Measurements from ENCODE around the gene CACUL1.

CACUL1 gene

DNA sequence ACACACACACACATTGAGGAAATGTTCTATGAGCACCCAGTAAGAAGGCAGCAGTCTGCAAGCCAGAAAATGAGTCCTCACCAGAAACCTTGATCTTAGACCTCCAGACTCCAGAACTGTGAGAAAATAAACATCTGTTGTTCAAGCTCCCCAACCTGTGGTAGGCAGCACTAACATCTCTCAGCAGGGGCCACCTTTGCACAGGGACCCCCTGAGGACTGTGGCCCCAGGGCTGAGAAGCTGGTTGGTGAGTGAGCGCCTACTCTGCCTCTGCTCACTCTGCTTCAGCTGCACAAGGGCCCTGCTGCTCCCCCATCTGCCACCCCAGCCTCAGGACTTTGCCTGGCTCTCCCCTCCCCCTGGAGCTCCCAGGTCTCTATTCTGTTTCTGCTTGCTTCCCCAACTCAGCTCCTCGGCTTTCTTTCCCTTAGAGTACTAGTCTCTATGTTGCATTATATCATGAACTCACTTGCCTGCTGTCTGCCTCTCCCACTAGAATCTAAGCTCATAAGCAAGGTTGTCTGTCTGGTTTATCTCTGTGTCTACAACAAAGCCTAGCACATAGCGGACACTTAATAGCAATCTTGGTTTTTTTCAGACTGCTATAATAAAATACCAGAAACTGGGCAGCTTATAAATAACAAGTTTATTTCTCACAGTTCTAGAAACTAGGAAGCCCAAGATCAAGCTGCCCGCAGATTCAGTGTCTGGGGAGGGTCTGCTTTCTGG, 118.9 kb downstream of the CACUL1 start:
- no peak for DNase-seq (ENCODE audit: low read depth)

DNA sequence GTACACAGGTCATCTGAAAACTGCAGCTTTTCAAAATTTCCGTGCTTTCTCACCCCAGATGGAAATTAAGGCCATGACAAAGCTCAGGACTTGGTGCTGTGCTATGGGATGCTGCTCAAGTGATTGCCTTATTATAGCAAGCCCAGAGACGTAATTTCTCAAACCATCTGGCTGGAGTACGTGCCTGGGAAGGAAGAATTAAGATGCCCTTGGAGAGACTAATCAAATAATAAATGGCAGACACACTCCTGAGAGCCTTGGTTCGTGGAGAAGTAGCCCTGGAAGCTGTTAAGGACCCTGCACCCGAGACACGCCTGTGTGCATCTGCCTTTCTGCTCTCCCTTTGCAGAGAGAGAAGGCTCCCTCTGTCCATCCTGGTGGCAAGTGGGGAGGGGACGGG, 121.0 kb downstream of the CACUL1 start:
- DNase-seq (ENCODE audit: low read depth) = no peak

DNA sequence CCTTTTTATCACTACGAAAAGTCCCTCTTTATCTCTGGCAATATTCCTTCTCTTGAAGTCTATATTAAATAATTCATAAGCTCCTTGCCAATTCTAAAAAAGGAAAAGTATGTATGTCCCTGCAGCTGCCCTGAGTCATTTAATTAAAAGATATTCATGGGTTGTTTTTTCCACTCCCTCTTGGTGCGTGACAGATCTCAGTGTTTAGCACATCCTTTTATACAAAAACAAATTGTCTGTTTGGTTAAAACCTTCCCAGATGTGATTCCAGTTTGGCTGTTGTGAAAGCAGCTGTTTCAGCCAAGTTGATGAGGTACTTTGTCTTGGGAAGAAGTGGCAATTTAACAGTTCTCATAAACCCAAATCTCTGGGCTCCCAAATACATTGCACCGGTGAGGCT, 125.6 kb downstream of the CACUL1 start:
- DNase-seq (ENCODE audit: low read depth) = no peak

DNA sequence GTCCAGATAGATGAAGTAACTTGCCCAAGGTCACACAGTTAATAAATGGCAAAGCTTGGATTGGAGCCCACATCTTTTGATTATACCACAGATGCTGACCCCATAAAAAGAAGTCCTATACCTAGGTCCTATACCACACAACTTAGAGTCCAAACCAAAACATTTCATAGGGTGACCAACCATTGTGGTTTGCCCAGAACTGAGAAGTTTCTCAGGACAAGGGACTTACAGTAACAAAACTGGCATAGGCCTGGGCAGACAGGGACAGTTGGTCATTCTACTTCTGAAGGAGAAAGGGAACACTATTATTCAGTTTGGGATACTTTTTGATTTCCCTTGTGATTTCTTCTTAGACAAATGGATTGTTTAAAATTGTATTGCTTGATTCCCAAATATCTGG, 126.4 kb downstream of the CACUL1 start:
- DNase-seq (ENCODE audit: low read depth) = no peak

DNA sequence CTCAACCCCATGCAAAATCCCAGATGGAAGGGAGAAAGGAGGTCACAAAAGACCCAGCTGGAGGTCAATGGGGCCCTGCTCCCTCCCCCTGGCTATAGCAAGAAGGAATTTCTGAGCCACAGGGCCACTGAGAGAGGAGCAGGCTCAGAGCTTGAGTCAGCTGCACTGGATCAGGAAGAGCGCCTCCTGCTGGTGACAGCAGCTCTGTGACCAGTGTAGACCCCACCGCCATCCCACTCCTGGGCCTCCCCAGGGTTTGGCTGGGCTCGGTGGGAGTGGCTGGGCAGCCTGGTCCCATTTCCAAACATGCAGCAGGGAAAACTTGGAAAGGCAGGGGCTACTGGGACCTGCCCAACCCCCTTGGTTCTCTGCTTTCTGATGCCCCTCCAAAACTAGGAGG, 127.8 kb downstream of the CACUL1 start:
- DNase-seq (ENCODE audit: low read depth) = no peak

Measured in stimulated activated CD8-positive, alpha-beta memory T cell treated with anti-CD3 and anti-CD28 coated beads, Interleukin-15, amount 100 ng/mL, for 24 hours (primary cell).